Liver (tissue), 9 donors: Measurements from ENCODE around the gene CHRNG. TPM values are rescaled to one million over a fixed set of nuclear protein-coding genes. Genes with fewer than 3 reads are reported as not detected.

Source experiments
- DNase-seq: peaks from one replicate; pipeline ENCODE4 v3.0.0-alpha.2; 2017; ENCODE audit warnings: low spot score
- H3K27ac ChIP-seq, 2 donors: one replicate each; pipeline ENCODE4 v1.7.0; 2013; ENCODE audit warnings: inconsistent platforms in 2 of 2, low read length in 2 of 2, control low read depth in 1 of 2, low read depth in 1 of 2, mild to moderate bottlenecking in 1 of 2
- H3K27me3 ChIP-seq, 4 donors: one replicate each; pipeline versions ENCODE4 v1.6.1 to v1.7.0; 2013; ENCODE audit warnings: low read length in 3 of 4, inconsistent platforms in 1 of 4, mild to moderate bottlenecking in 1 of 4, moderate library complexity in 1 of 4; ENCODE audit not compliant: control insufficient read depth in 4 of 4, insufficient read depth in 4 of 4
- H3K36me3 ChIP-seq, 4 donors: one replicate each; pipeline versions ENCODE4 v1.6.1 to v1.7.0; 2013; ENCODE audit warnings: low read length in 3 of 4, mild to moderate bottlenecking in 3 of 4, low read depth in 1 of 4, moderate library complexity in 1 of 4; ENCODE audit not compliant: control insufficient read depth in 4 of 4, insufficient read depth in 3 of 4
- H3K4me1 ChIP-seq, 4 donors: one replicate each; pipeline versions ENCODE4 v1.6.1 to v1.7.0; 2013; ENCODE audit warnings: low read length in 3 of 4, mild to moderate bottlenecking in 3 of 4, moderate library complexity in 1 of 4; ENCODE audit not compliant: control insufficient read depth in 4 of 4, insufficient read depth in 4 of 4
- H3K4me3 ChIP-seq, 3 donors: one replicate each; pipeline versions ENCODE4 v1.6.1 to v1.7.0; 2013; ENCODE audit warnings: low read length in 3 of 3, control low read depth in 1 of 3, low read depth in 1 of 3, mild to moderate bottlenecking in 1 of 3
- H3K9ac ChIP-seq, 2 donors: one replicate each; pipeline ENCODE4 v1.7.0; 2013; ENCODE audit warnings: low read length in 2 of 2, mild to moderate bottlenecking in 2 of 2, moderate library complexity in 2 of 2, control low read depth in 1 of 2, low read depth in 1 of 2
- H3K9me3 ChIP-seq, 4 donors: one replicate each; pipeline versions ENCODE4 v1.6.1 to v1.7.0; 2013; ENCODE audit warnings: low read length in 3 of 4; ENCODE audit not compliant: control insufficient read depth in 4 of 4
- ATF3 ChIP-seq: IDR thresholded peaks from 2 replicates; pipeline ENCODE4 v1.6.1; 2016; ENCODE audit warnings: antibody characterized with exemption
- CTCF ChIP-seq: fragments of 150-350 bp; IDR thresholded peaks from 2 replicates; pipeline ENCODE4 v1.5.1; 2017; ENCODE audit warnings: improper control_type of control experiment, low read depth, low read length; ENCODE audit not compliant: missing input control
- EGR1 ChIP-seq, 2 donors: IDR thresholded peaks; 2 replicates each; pipeline ENCODE4 v1.6.1; 2016 to 2018; ENCODE audit warnings: antibody characterized with exemption in 2 of 2, low read depth in 2 of 2
- FOXA1 ChIP-seq: IDR thresholded peaks from 2 replicates; pipeline ENCODE4 v1.6.1; 2016; ENCODE audit warnings: antibody characterized with exemption
- FOXA2 ChIP-seq: IDR thresholded peaks from 2 replicates; pipeline ENCODE4 v1.6.1; 2016; ENCODE audit warnings: antibody characterized with exemption
- GABPA ChIP-seq, 2 donors: IDR thresholded peaks in 1 of 2; conservative IDR thresholded peaks in 1 of 2; 2 replicates each; pipeline ENCODE4 v1.6.1; 2016; ENCODE audit warnings: antibody characterized with exemption in 2 of 2, mild to moderate bottlenecking in 1 of 2, moderate library complexity in 1 of 2
- HNF4A ChIP-seq, 2 donors: conservative IDR thresholded peaks; 2 replicates each; pipeline ENCODE4 v1.6.1; 2016; ENCODE audit warnings: antibody characterized with exemption in 2 of 2, mild to moderate bottlenecking in 2 of 2
- HNF4G ChIP-seq: IDR thresholded peaks from 2 replicates; pipeline ENCODE4 v1.6.1; 2016; ENCODE audit warnings: antibody characterized with exemption
- JUND ChIP-seq, 2 donors: IDR thresholded peaks; 2 replicates each; pipeline ENCODE4 v1.6.1; 2016; ENCODE audit warnings: antibody characterized with exemption in 2 of 2
- MAX ChIP-seq: IDR thresholded peaks from 2 replicates; pipeline ENCODE4 v1.6.1; 2016; ENCODE audit warnings: antibody characterized with exemption
- NR2F2 ChIP-seq: IDR thresholded peaks from 2 replicates; pipeline ENCODE4 v1.6.1; 2016; ENCODE audit warnings: antibody characterized with exemption
- RAD21 ChIP-seq, 2 donors: IDR thresholded peaks; 2 replicates each; pipeline ENCODE4 v1.6.1; 2016; ENCODE audit warnings: antibody characterized with exemption in 2 of 2, mild to moderate bottlenecking in 2 of 2
- REST ChIP-seq: IDR thresholded peaks from 2 replicates; pipeline ENCODE4 v1.6.1; 2016; ENCODE audit warnings: antibody characterized with exemption, mild to moderate bottlenecking
- RXRA ChIP-seq, 2 donors: IDR thresholded peaks; 2 replicates each; pipeline ENCODE4 v1.6.1; 2017 to 2018; ENCODE audit warnings: antibody characterized with exemption in 2 of 2, mild to moderate bottlenecking in 1 of 2
- SP1 ChIP-seq: IDR thresholded peaks from 2 replicates; pipeline ENCODE4 v1.6.1; 2018; ENCODE audit warnings: antibody characterized with exemption, mild to moderate bottlenecking
- TAF1 ChIP-seq: conservative IDR thresholded peaks from 2 replicates; pipeline ENCODE4 v1.6.1; 2016; ENCODE audit warnings: antibody characterized with exemption, mild to moderate bottlenecking
- YY1 ChIP-seq: IDR thresholded peaks from 2 replicates; pipeline ENCODE4 v1.6.1; 2016; ENCODE audit warnings: antibody characterized with exemption, mild to moderate bottlenecking
- ZBTB33 ChIP-seq: IDR thresholded peaks from 2 replicates; pipeline ENCODE4 v1.6.1; 2016; ENCODE audit warnings: antibody characterized with exemption
- WGBS: extraction: QIAGEN DNeasy Blood & Tissue Kit; methylation state at CpG from one replicate; pipeline ENCODE4 v1.1.7; 2013; 5-methylcytosine and 5-hydroxymethylcytosine counted together
- polyA plus RNA-seq, 2 donors: library from polyadenylated mRNA; stranded (reverse) in 1 of 2; unstranded in 1 of 2; fragments of 200-250 nt in 1 of 2; fragments of >200 nt in 1 of 2; fragmentation: Nextera tagmentation in 1 of 2; extraction: Ambion mirVana in 1 of 2; gene quantifications; one replicate each; pipeline versions ENCODE4 v1.2.1 to v1.2.3, GENCODE V29; 2013 to 2015
- total RNA-seq, 2 donors: library from RNA; depleted of rRNA; stranded (reverse); fragments of >200 nt; gene quantifications; one replicate each; pipeline ENCODE4 v1.2.3, GENCODE V29; 2014
- donor health status: healthy.
- donor health status: healthy.
- donor health status: healthy.
- donor health status: healthy.
- donor health status: healthy.

Gene CHRNG
- total and polyA plus RNA-seq, 4 donors: not detected

- no peaks in the 10 kb centered on the region for H3K27me3 ChIP-seq
- TF ChIP-seq EGR1 (IDR thresholded peaks at IDR 0.05; ENCODE audit: low read depth in 2 of 2) (no peak), GABPA (IDR thresholded peaks at IDR 0.05 in 1 of 2, conservative IDR thresholded peaks at IDR 0.05 in 1 of 2) (no peak), FOXA2 (no peak), SP1 (no peak), HNF4A (conservative IDR thresholded peaks at IDR 0.05) (no peak), NR2F2 (no peak), TAF1 (no peak), MAX (no peak), HNF4G (no peak), FOXA1 (no peak), RXRA (IDR thresholded peaks at IDR 0.05) (no peak), REST (no peak), RAD21 (IDR thresholded peaks at IDR 0.05) (no peak), YY1 (no peak), ZBTB33 (no peak), JUND (IDR thresholded peaks at IDR 0.05) (no peak), ATF3 (no peak), CTCF (no peak)
- H3K36me3 ChIP-seq: peaks cover 0 to 10% (median 0%) of the 10 kb centered on the region in 4 donors
- no peaks in the 10 kb centered on the region for H3K9me3 ChIP-seq
- WGBS: 37% methylated on average over 21 of the region's 21 CpGs
- H3K27ac ChIP-seq: peak overlapping the region; percentile 95 to 99
- peak overlapping the region; percentile 92 to 94 for H3K9ac ChIP-seq
- DNase-seq: no peak
- H3K4me1 ChIP-seq: peaks cover 2 to 26% (median 14%) of the 10 kb centered on the region in 4 donors
- peak overlapping the region; percentile 83 to 94 (median 87) for H3K4me3 ChIP-seq
These were observed 10.3 kb downstream of the CHRNG start for GRCh38 chr2:232549655-232550353.
